HG02970 (cell line): ENCODE data around the gene WAC.
A peak's percentile ranks its signal among the peaks of the same experiment; 100 is the strongest.

Source experiments
- ATAC-seq: cut with Tn5 transposase; IDR thresholded peaks from one replicate; pipeline ENCODE4 v1.9.1; 2021; ENCODE audit warnings: mild to moderate bottlenecking, moderate library complexity, moderate number of reproducible peaks; ENCODE audit not compliant: unreplicated experiment, low FRiP score

Gene WAC

GRCh38 chr10:28523725-28524252 lies 9.1 kb upstream of the WAC start:
- ATAC-seq, result no peak

- ATAC-seq, result no peak
These were observed 2.2 kb upstream of the WAC start for GRCh38 chr10:28530751-28531150.

DNA sequence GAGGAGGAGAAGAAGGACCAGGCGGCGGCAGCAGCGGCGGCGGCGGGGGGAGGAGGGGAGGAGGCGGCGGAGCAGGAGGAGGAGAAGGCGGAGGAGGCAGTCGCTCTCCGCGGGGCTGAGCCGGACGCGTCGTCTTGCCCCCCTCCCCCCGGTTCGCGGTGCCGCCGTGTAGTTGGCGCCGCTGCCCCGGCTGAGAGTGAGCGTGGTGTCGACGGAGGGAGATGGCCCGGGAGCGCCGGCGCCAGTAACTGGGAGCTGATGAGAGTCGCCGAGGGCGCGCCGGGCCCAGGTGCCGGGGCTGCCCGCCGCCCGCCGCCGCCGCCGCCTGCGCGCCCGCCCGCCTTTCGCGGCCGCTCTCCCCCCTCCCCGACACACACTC lies 257 bp downstream of the WAC start:
- no peak for ATAC-seq

DNA sequence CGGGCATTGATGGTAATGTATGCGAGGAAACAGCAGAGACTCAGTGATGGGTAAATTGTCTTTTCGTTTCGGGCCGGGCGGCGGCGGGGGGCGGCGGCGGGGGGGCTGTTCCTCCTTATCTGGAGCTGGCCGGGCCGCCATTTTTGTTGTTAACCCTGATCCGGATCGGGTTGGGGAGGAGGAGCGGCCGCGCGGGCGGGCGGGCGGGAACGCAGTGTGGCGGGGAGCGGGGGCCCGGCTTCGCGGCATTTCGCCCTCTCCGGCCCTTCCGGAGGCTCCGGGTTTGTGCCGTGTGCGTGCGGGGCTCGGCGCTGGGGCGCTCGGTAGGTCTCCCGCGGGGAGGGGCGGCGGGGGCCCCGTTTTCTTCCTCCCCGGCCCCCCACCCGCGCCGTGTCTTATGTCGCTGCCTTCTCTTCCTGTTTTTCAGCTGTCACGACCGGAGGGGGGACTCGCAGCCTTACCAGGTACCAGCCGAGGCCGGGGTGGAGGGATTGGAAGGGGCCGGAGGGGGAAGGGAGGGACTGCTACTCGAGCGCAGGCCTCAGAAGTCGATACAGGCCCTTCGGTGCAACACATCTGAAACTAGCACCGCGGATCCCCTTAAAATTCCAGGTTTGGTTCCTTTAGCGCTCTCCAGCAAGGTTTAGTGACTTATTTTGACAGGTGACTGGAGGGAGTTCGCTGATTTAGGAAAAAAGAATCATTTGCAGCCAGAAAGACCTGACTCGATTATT lies 820 bp downstream of the WAC start:
- peak; percentile 8 for ATAC-seq

- no peak for ATAC-seq
These were observed 2.9 kb downstream of the WAC start for GRCh38 chr10:28535846-28536245.

GRCh38 chr10:28538595-28538994 lies 5.7 kb downstream of the WAC start:
- ATAC-seq, result no peak

- ATAC-seq, result no peak
These were observed 7.2 kb downstream of the WAC start for GRCh38 chr10:28540145-28540544.

DNA sequence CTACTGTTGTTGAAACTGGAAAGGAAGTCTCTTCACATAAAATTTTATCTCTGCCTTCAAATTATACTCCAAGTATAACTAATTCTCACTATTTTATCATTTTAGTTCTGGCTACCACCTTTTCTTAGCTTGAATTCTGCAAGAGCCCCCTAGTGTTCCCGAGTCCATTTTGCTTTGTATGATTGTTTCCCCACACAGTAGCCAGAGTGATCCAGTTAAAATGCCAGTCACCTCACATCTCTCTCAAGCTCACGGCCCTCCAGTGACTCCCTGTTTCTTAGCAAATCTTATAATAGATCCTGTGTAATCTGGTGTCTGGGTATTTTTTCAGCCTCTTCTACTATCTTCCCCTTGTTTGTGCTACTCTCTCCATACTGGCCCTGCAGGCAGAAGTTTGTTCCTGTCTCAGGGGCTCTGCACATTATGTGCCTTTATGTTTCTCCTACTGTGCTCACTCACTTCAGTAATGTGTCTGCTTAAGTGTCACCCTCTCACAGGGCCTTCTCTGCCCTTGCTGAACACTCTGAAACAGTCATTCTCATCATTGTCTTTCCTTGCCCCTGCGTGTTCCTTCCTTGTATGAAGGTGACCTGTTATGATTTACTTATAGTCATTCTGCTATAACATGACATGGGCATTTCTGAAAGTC lies 8.9 kb downstream of the WAC start:
- ATAC-seq, result no peak

DNA sequence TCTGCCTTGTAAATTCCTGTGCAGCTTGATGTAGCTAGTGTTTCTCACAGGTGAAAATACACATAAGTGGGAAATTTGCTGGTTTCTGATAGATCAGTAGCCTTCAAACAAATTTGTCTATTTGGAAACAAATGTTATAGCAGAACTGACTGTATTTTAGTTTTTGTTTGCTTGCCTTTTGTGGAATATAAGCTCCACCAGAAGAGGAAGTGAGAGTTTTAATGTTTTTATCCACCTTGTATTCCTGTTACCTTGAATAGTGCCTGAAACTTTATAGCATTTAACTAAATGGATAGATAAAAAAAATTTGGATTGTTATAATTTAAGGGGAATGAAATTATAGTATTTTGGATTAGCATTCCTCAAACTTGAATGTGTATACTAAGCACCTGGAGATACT lies 9.8 kb downstream of the WAC start:
- no peak for ATAC-seq

GRCh38 chr10:28544058-28544457 lies 11.1 kb downstream of the WAC start:
- no peak for ATAC-seq

GRCh38 chr10:28545967-28546644 lies 13.2 kb downstream of the WAC start:
- no peak for ATAC-seq

- ATAC-seq, result no peak
These were observed 16.0 kb downstream of the WAC start for GRCh38 chr10:28548781-28549498.

- ATAC-seq, result no peak
These were observed 18.2 kb downstream of the WAC start for GRCh38 chr10:28551086-28551485.

DNA sequence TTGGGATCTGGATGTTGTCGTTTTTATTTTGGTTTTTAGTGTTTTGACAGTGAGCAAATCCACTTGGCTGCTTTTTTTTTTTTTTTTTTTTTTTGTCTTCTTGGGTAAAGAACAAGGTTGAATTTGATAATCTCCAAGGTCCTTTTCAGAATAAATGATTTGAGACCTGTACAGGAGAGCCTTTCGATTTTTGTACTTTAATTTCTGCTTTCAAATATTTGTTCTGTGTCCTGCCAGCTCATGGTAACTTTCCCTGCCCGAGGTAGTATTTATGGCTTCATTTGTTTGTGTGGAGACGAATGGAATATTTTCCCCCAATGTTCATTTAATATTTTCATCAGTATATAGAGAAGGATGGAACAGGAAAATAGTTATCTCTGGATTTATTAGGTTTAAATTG lies 19.9 kb downstream of the WAC start:
- no peak for ATAC-seq

GRCh38 chr10:28554009-28554408 lies 21.1 kb downstream of the WAC start:
- ATAC-seq, result no peak

- no peak for ATAC-seq
These were observed 22.0 kb downstream of the WAC start for GRCh38 chr10:28554952-28555351.

DNA sequence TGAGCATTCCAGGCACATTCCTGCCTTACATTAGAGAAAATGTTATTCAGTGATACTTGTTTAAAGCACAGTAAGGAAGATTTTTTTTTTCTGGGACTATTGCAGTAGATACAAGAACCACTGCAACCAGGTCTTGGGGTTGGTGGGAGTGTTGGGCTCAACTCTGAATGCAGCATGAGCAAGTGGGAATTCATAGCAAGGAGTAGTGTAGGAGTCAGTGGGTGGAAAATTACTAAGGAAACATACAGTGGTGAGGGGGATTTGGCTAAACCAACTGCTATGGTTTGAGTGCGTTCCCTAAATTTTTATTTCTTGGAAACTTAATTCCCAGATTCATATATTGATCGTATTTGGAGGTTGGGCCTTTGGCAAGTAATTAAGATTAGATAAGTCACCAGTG lies 22.4 kb downstream of the WAC start:
- ATAC-seq, result no peak

GRCh38 chr10:28556142-28556541 lies 23.2 kb downstream of the WAC start:
- ATAC-seq, result no peak

GRCh38 chr10:28558186-28558585 lies 25.3 kb downstream of the WAC start:
- ATAC-seq, result no peak

- ATAC-seq, result no peak
These were observed 26.1 kb downstream of the WAC start for GRCh38 chr10:28558923-28559508.

DNA sequence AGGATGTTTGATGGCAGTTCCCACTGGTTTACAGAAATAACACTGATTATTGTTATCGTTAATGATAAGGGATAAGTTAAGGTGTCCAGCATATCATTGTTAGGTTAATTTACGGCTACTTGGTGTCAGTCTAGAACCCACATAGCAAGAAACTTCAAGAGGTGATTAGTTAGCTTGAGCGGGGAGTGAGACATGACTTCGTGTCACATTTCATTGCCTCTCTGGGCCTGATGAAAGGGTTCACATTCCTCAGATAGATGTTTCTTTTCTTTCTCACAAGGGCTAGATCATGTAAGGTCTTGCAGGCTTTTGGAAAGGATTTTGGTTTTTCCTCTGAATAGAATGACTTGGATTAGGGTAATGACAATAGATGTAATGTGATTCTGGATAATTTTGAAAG lies 26.7 kb downstream of the WAC start:
- ATAC-seq, result no peak
